Neural cell (in vitro differentiated cells): ENCODE data around the gene CCDC148. TPM values are rescaled to one million over a fixed set of nuclear protein-coding genes. Genes with fewer than 3 reads are reported as not detected.

ENCODE experiments used
- H2AFZ ChIP-seq: fragments of 200-600, 300-800 bp; sonication (generic), shearing (Covaris generic); 2 replicates; pipeline ENCODE4 v1.6.0; 2014; ENCODE audit warnings: low read depth, mild to moderate bottlenecking, antibody characterized with exemption, low read length, moderate library complexity
- H3F3A ChIP-seq: fragments of 200-600 bp; shearing (Covaris generic); 2 replicates; pipeline ENCODE4 v1.6.1; 2016; ENCODE audit warnings: mild to moderate bottlenecking, moderate library complexity, mixed read lengths, antibody characterized with exemption, low read length; ENCODE audit not compliant: insufficient read depth, poor library complexity, severe bottlenecking
- H3K27ac ChIP-seq: fragments of 200-600, 300-800 bp; sonication (generic), shearing (Covaris generic); 2 replicates; pipeline ENCODE4 v1.5.1; 2014; ENCODE audit warnings: mild to moderate bottlenecking, low read length, moderate library complexity
- H3K27me3 ChIP-seq: fragments of 300-800, 200-600 bp; sonication (generic), shearing (Covaris generic); 2 replicates; pipeline ENCODE4 v1.6.0; 2014; ENCODE audit warnings: mild to moderate bottlenecking, low read depth, low read length, moderate library complexity; ENCODE audit not compliant: insufficient read depth
- H3K36me3 ChIP-seq: fragments of 300-800, 200-600 bp; sonication (generic), shearing (Covaris generic); 2 replicates; pipeline ENCODE4 v1.5.1; 2014; ENCODE audit warnings: mild to moderate bottlenecking, antibody characterized with exemption, low read length, moderate library complexity; ENCODE audit not compliant: insufficient read depth
- H3K4me2 ChIP-seq: fragments of 300-800, 200-600 bp; sonication (generic), shearing (Covaris generic); 2 replicates; pipeline ENCODE4 v1.6.0; 2014; ENCODE audit warnings: mild to moderate bottlenecking, low read length
- H3K4me3 ChIP-seq: fragments of 300-800, 200-600 bp; sonication (generic), shearing (Covaris generic); 2 replicates; pipeline ENCODE4 v1.5.1; 2014; ENCODE audit warnings: mild to moderate bottlenecking, low read length, moderate library complexity
- H3K79me2 ChIP-seq: fragments of 200-600 bp; shearing (Covaris generic); replicated peaks from 2 replicates; pipeline ENCODE4 v1.6.0; 2014; ENCODE audit warnings: mild to moderate bottlenecking, low read length, moderate library complexity; ENCODE audit not compliant: insufficient read depth
- H3K9ac ChIP-seq: fragments of 300-800, 200-600 bp; sonication (generic), shearing (Covaris generic); 2 replicates; pipeline ENCODE4 v1.6.1; 2016; ENCODE audit warnings: mild to moderate bottlenecking, low read length, mixed read lengths
- H3K9me2 ChIP-seq: fragments of 200-600 bp; shearing (Covaris generic); 2 replicates; pipeline ENCODE4 v1.6.1; 2016; ENCODE audit warnings: mild to moderate bottlenecking, low read length, mixed read lengths; ENCODE audit not compliant: insufficient read depth
- H3K9me3 ChIP-seq: fragments of 200-600, 300-800 bp; sonication (generic), shearing (Covaris generic); 2 replicates; pipeline ENCODE4 v1.6.1; 2016; ENCODE audit warnings: mild to moderate bottlenecking, mixed run types, low read length, moderate library complexity, mixed read lengths
- H4K20me1 ChIP-seq: fragments of 200-600 bp; shearing (Covaris generic); 2 replicates; pipeline ENCODE4 v1.6.1; 2016; ENCODE audit warnings: mild to moderate bottlenecking, mixed run types; ENCODE audit not compliant: insufficient read depth
- EP300 ChIP-seq: fragments of 450-650 bp; conservative IDR thresholded peaks from 2 replicates; pipeline ENCODE4 v1.6.1; 2014; ENCODE audit warnings: antibody characterized with exemption, mild to moderate bottlenecking, moderate library complexity; ENCODE audit not compliant: poor library complexity, severe bottlenecking
- EZH2 ChIP-seq: fragments of 200-600, 300-800 bp; shearing (Covaris generic), sonication (generic); IDR thresholded peaks from 2 replicates; pipeline ENCODE4 v1.6.1; 2014; ENCODE audit warnings: antibody characterized with exemption, low read length, borderline replicate concordance, mild to moderate bottlenecking; ENCODE audit not compliant: insufficient read depth, poor library complexity, severe bottlenecking
- MXI1 ChIP-seq: fragments of 450-650 bp; conservative IDR thresholded peaks from 2 replicates; pipeline ENCODE4 v1.6.1; 2014; ENCODE audit warnings: antibody characterized with exemption, mild to moderate bottlenecking; ENCODE audit not compliant: poor library complexity, severe bottlenecking
- POLR2AphosphoS5 ChIP-seq: IDR thresholded peaks from 2 replicates; pipeline ENCODE4 v1.6.1; 2012
- RAD21 ChIP-seq: fragments of 450-650 bp; conservative IDR thresholded peaks from 2 replicates; pipeline ENCODE4 v1.6.1; 2014; ENCODE audit warnings: antibody characterized with exemption, mild to moderate bottlenecking, moderate library complexity
- REST ChIP-seq: IDR thresholded peaks from 2 replicates; pipeline ENCODE4 v1.6.1; 2012; ENCODE audit warnings: borderline replicate concordance
- SMC3 ChIP-seq: fragments of 450-650 bp; conservative IDR thresholded peaks from 2 replicates; pipeline ENCODE4 v1.6.1; 2014; ENCODE audit warnings: antibody characterized with exemption, mild to moderate bottlenecking, moderate library complexity; ENCODE audit not compliant: poor library complexity
- TAF1 ChIP-seq: IDR thresholded peaks from 2 replicates; pipeline ENCODE4 v1.6.1; 2012; ENCODE audit warnings: low read depth
- polyA plus RNA-seq: library from polyadenylated mRNA; depleted of rRNA; stranded (reverse); fragments of >200 nt; gene quantifications from 2 replicates; pipeline ENCODE4 v1.2.3, GENCODE V29; 2014
- TF ChIP-seq, protein P1 (sequence below): fragments of 450-650 bp; IDR thresholded peaks from 2 replicates; pipeline ENCODE4 v1.5.1; 2014; ENCODE audit warnings: antibody characterized with exemption, mild to moderate bottlenecking, moderate library complexity; ENCODE audit not compliant: poor library complexity, severe bottlenecking

The CCDC148 gene
- polyA plus RNA-seq, 1 donor from 2014 or later, result 1.8 TPM

DNA sequence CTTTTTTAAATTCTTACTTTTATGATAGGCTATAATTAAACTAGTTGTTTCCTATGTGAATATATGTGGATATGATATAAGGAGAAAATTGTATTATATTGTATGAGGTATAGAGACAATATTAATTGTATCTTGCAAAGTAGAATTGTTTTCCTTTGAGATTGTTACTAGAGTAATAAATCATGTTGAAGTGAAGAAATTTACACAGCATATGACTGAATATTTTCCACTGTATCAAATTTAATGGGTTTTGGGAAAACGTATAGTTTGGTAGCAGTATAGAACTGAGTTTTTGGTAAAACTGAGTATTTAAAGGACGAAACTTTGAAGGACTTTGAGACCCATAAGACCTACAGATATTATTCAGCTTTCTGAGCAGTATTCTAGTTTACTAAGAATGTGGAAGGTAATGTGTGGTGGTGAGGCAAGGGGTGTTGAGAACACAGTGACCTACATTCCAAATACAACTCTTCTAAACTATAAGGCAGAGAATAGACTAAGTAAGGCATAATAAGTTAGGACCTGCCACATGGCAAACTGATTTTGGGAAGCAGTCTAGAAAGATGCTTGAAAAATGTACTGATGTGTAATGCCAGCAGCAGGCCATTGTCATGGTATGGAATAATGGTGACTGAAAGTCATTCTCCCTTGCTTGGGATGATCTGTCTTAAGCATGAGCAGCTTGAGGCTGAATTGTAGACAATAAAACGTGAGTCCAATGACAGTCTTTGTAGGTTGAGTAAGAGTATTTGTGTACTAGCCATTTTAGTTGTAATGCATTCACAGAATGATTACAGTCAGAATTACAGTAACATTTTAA, 29.8 kb upstream of the CCDC148 start:
- Histone ChIP-seq H3K4me3 (no peak overlapping the region), H3K4me2 (no peak overlapping the region), H3K27ac (no peak overlapping the region), H3K9me3 (no peaks in the 10 kb centered on the region), H3K27me3 (no peaks in the 10 kb centered on the region), H3K36me3 (no peaks in the 10 kb centered on the region), H3K9ac (no peak overlapping the region), H3K79me2 (peaks cover 5% of the 10 kb centered on the region), H4K20me1 (no peaks in the 10 kb centered on the region), H3K9me2 (no peaks in the 10 kb centered on the region), H3F3A (no peaks in the 10 kb centered on the region), H2AFZ (no peak overlapping the region)
- no peak for TF ChIP-seq POLR2AphosphoS5
- TF ChIP-seq MXI1, result no peak
- no peak for TF ChIP-seq SMC3

DNA sequence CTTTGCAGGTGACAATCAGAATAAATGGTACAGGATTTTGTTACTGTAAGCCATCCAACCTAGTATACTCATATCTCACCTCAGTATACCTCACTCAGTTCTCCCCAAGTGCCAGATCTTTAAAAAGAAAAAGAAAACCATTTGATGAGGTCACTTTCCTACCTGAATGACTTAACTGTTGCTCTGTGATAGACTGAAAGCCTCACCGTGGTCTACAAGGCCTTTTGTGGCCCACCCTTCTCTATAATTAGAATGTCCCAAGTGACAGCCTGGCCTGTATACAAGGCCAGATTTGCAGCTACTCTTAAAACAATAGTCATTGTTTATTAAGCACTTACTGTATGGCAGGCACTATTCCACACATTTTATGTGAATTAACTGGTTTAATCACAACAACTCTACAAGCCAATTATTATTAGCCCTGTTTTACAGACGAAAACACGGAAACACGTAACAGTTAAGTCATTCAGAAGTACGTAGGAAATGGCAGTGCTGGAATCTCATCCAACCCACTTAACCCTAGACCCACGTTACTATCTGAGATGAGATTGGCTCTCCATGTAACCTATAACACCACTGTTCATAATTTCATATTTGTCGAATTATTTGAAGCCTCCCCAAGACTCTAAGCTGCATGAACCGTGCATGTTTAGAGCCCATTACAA, 28.5 kb upstream of the CCDC148 start:
- no peaks in the 10 kb centered on the region for H3K36me3 ChIP-seq
- no peak overlapping the region for H3K4me2 ChIP-seq
- no peaks in the 10 kb centered on the region for H3F3A ChIP-seq
- no peak overlapping the region for H3K9ac ChIP-seq
- H3K9me3 ChIP-seq, result no peaks in the 10 kb centered on the region
- no peak overlapping the region for H2AFZ ChIP-seq
- H3K9me2 ChIP-seq, result no peaks in the 10 kb centered on the region
- H4K20me1 ChIP-seq, result no peaks in the 10 kb centered on the region
- no peaks in the 10 kb centered on the region for H3K27me3 ChIP-seq
- H3K79me2 ChIP-seq, result no peaks in the 10 kb centered on the region
- H3K4me3 ChIP-seq, result no peak overlapping the region
- H3K27ac ChIP-seq, result no peak overlapping the region
- TF ChIP-seq TAF1 (no peak), REST (no peak), POLR2AphosphoS5 (no peak), RAD21 (no peak), EZH2 (no peak), MXI1 (no peak), EP300 (no peak), SMC3 (no peak)
- TF ChIP-seq, protein P1, sequence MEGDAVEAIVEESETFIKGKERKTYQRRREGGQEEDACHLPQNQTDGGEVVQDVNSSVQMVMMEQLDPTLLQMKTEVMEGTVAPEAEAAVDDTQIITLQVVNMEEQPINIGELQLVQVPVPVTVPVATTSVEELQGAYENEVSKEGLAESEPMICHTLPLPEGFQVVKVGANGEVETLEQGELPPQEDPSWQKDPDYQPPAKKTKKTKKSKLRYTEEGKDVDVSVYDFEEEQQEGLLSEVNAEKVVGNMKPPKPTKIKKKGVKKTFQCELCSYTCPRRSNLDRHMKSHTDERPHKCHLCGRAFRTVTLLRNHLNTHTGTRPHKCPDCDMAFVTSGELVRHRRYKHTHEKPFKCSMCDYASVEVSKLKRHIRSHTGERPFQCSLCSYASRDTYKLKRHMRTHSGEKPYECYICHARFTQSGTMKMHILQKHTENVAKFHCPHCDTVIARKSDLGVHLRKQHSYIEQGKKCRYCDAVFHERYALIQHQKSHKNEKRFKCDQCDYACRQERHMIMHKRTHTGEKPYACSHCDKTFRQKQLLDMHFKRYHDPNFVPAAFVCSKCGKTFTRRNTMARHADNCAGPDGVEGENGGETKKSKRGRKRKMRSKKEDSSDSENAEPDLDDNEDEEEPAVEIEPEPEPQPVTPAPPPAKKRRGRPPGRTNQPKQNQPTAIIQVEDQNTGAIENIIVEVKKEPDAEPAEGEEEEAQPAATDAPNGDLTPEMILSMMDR, result no peak
